D341Med (cell line): ENCODE data around the gene KIF13A.
"Not testable (repeated sequence)": the region's sequence is repeated elsewhere in the genome, so short reads cannot be mapped to it uniquely, and the experiment has no call there.

Experiments
- DNase-seq: peaks from one replicate; pipeline ENCODE4 v3.0.0; 2012; ENCODE audit warnings: low spot score

Gene KIF13A

GRCh38 chr6:17845598-17845997, 141.8 kb downstream of the KIF13A start:
- peak; percentile 77 for DNase-seq

- not testable (repeated sequence) for DNase-seq
Observed at GRCh38 chr6:17844967-17845366, 142.5 kb downstream of the KIF13A start.

GRCh38 chr6:17842934-17843821, 144.3 kb downstream of the KIF13A start:
- DNase-seq: no peak

GRCh38 chr6:17842014-17842776, 145.2 kb downstream of the KIF13A start:
- no peak for DNase-seq

GRCh38 chr6:17839513-17840223, 147.8 kb downstream of the KIF13A start:
- DNase-seq: no peak

GRCh38 chr6:17836293-17836692, 151.1 kb downstream of the KIF13A start:
- no peak for DNase-seq

GRCh38 chr6:17835784-17836183, 151.7 kb downstream of the KIF13A start:
- no peak for DNase-seq

- DNase-seq: no peak
Observed at GRCh38 chr6:17831135-17831534, 156.3 kb downstream of the KIF13A start.

GRCh38 chr6:17829905-17830304, 157.5 kb downstream of the KIF13A start:
- no peak for DNase-seq

GRCh38 chr6:17828149-17828548, 159.3 kb downstream of the KIF13A start:
- no peak for DNase-seq

- DNase-seq: no peak
Observed at GRCh38 chr6:17826301-17826700, 161.1 kb downstream of the KIF13A start.

- DNase-seq: no peak
Observed at GRCh38 chr6:17820055-17820454, 167.4 kb downstream of the KIF13A start.

- no peak for DNase-seq
Observed at GRCh38 chr6:17817763-17818162, 169.7 kb downstream of the KIF13A start.

- DNase-seq: no peak
Observed at GRCh38 chr6:17816921-17817611, 170.4 kb downstream of the KIF13A start.

- no peak for DNase-seq
Observed at GRCh38 chr6:17813542-17813941, 173.9 kb downstream of the KIF13A start.

GRCh38 chr6:17812311-17812710, 175.1 kb downstream of the KIF13A start:
- DNase-seq: no peak

- DNase-seq: no peak
Observed at GRCh38 chr6:17808609-17809008, 178.8 kb downstream of the KIF13A start.

- DNase-seq: not testable (repeated sequence)
Observed at GRCh38 chr6:17807431-17807830, 180.0 kb downstream of the KIF13A start.

- no peak for DNase-seq
Observed at GRCh38 chr6:17803409-17803808, 184.0 kb downstream of the KIF13A start.

- DNase-seq: no peak
Observed at GRCh38 chr6:17798477-17799154, 188.8 kb downstream of the KIF13A start.

GRCh38 chr6:17790489-17790888, 196.9 kb downstream of the KIF13A start:
- DNase-seq: no peak
